Measurements from ENCODE around the gene CUZD1. TPM values are rescaled to one million over a fixed set of nuclear protein-coding genes. Genes with fewer than 3 reads are reported as not detected.
A peak's percentile ranks its signal among the peaks of the same experiment; 100 is the strongest.

Gene CUZD1
- total and polyA plus RNA-seq, 2 of the 13 experiments (the other 11 are each of a cell fraction or from before 2014, with no cell fraction given) = 0.22 to 0.29 TPM

- TF ChIP-seq ZKSCAN5 (CRISPR knock-in tag; IDR thresholded peaks at IDR 0.05) (0 out of 2 replicates have a peak, but pooled peaks have one; percentile 42), ZBTB1 (CRISPR knock-in tag; IDR thresholded peaks at IDR 0.05; ENCODE audit: borderline replicate concordance) (no peak), CEBPG (CRISPR knock-in tag; IDR thresholded peaks at IDR 0.05) (no peak), CBFB (CRISPR knock-in tag; IDR thresholded peaks at IDR 0.05) (no peak), ZNF615 (CRISPR knock-in tag; IDR thresholded peaks at IDR 0.05; ENCODE audit: borderline replicate concordance) (no peak), ZNF512B (CRISPR knock-in tag; IDR thresholded peaks at IDR 0.05; ENCODE audit: borderline replicate concordance) (0 out of 2 replicates have a peak, but pooled peaks have one; percentile 9), ZHX2 (IDR thresholded peaks at IDR 0.05; ENCODE audit: low read depth) (no peak), ZHX2 (CRISPR knock-in tag; IDR thresholded peaks at IDR 0.05; ENCODE audit: borderline replicate concordance) (no peak), ZNF883 (CRISPR knock-in tag; IDR thresholded peaks at IDR 0.05; ENCODE audit: not compliant biosample characterization) (peak; percentile 55), ZBTB26 (CRISPR knock-in tag; IDR thresholded peaks at IDR 0.05; ENCODE audit: borderline replicate concordance) (peak; percentile 67; the same call in 1 of the 2 replicates), PATZ1 (CRISPR knock-in tag; IDR thresholded peaks at IDR 0.05) (peak; percentile 29; the same call in 1 of the 2 replicates), TOPORS (CRISPR knock-in tag; IDR thresholded peaks at IDR 0.05) (0 out of 2 replicates have a peak, but pooled peaks have one; percentile 46), ZFP1 (CRISPR knock-in tag; IDR thresholded peaks at IDR 0.05) (no peak), TCF12 (IDR thresholded peaks at IDR 0.05) (no peak), TCF12 (CRISPR knock-in tag; IDR thresholded peaks at IDR 0.05) (no peak), ZFYVE20 (CRISPR knock-in tag; IDR thresholded peaks at IDR 0.05; ENCODE audit: borderline replicate concordance, low read depth) (no peak)
These were observed 33.9 kb upstream of the CUZD1 start, which contains the start of gene FAM24B (continued) for GRCh38 chr10:122879339-122880273.
